Prostate gland (tissue), 2 donors: ENCODE results near the gene RYR3. TPM values are rescaled to one million over a fixed set of nuclear protein-coding genes. Genes with fewer than 3 reads are reported as not detected.

Source experiments
- DNase-seq: peaks from one replicate; pipeline ENCODE4 v3.0.0-alpha.2; 2019; ENCODE audit warnings: low spot score
- H3K27ac ChIP-seq, 2 donors: fragments of 200-600 bp; sonication (generic); 2 replicates each; pipeline ENCODE4 v1.5.1; 2017 to 2019
- H3K27me3 ChIP-seq: fragments of 200-600 bp; sonication (generic); replicated peaks from 2 replicates; pipeline ENCODE4 v1.5.1; 2019; ENCODE audit not compliant: insufficient read depth
- H3K36me3 ChIP-seq, 2 donors: fragments of 200-600 bp; sonication (generic); 1 replicate in 1 of 2; 2 replicates in 1 of 2; pipeline versions ENCODE4 v1.5.1 to v1.8.1; 2017 to 2019
- H3K4me1 ChIP-seq: fragments of 200-600 bp; sonication (generic); replicated peaks from 2 replicates; pipeline ENCODE4 v1.5.1; 2019
- H3K4me3 ChIP-seq, 2 donors: fragments of 200-600 bp; sonication (generic); 2 replicates each; pipeline ENCODE4 v1.5.1; 2017 to 2019
- H3K9me3 ChIP-seq: fragments of 200-600 bp; sonication (generic); 2 replicates; pipeline ENCODE4 v1.5.1; 2017
- CTCF ChIP-seq, 4 experiments: fragments of 200-600 bp in 2 of 4; fragments of 450-650 bp in 2 of 4; sonication (generic) in 2 of 4; IDR thresholded peaks; 1 replicate in 3 of 4; 2 replicates in 1 of 4; pipeline ENCODE4 v1.5.1; 2016 to 2019; ENCODE audit warnings: antibody characterized with exemption in 4 of 4, mild to moderate bottlenecking in 2 of 4, moderate library complexity in 2 of 4
- POLR2A ChIP-seq: fragments of 450-650 bp; IDR thresholded peaks from one replicate; pipeline ENCODE4 v1.6.1; 2016; ENCODE audit warnings: antibody characterized with exemption, mild to moderate bottlenecking
- POLR2AphosphoS5 ChIP-seq: sonication (generic); formaldehyde crosslinking; IDR thresholded peaks from one replicate; pipeline ENCODE4 v1.6.1; 2017; ENCODE audit warnings: antibody characterized with exemption
- WGBS: methylation state at CpG from one replicate; pipeline ENCODE4 v1.1.5; 2018; 5-methylcytosine and 5-hydroxymethylcytosine counted together
- intact Hi-C: fragments of 100-400 bp; cut with DNase I; formaldehyde crosslinking; loops from one replicate; pipeline ENCODE4 v1.14.2; 2022
- total RNA-seq, 2 donors: library from RNA; depleted of rRNA; stranded (reverse); fragments of >200 nt; gene quantifications; one replicate each; pipeline ENCODE4 v1.1.0, GENCODE V29; 2016

The RYR3 gene
- total RNA-seq, 2 donors from 2014 or later: 0.41 to 2.3 TPM

- H3K36me3 ChIP-seq: no peaks in the 10 kb centered on the region
- intact Hi-C loops: loop anchor here (10.0 kb wide), 2 partner anchors 471 to 621 kb away; no protein-coding TSS in a partner anchor
- DNase-seq: no peak
- TF ChIP-seq POLR2AphosphoS5 (no peak), CTCF (IDR thresholded peaks at IDR 0.05) (no peak), POLR2A (no peak)
- no peaks in the 10 kb centered on the region for H3K27me3 ChIP-seq
- no peak overlapping the region for H3K4me3 ChIP-seq
- 20% methylated on average over 5 of the region's 5 CpGs for WGBS
- H3K27ac ChIP-seq: no peak overlapping the region
- H3K4me1 ChIP-seq: no peaks in the 10 kb centered on the region
- no peaks in the 10 kb centered on the region for H3K9me3 ChIP-seq
Observed at GRCh38 chr15:33706173-33706572, 395.4 kb downstream of the RYR3 start.

GRCh38 chr15:33710748-33711147 lies 400.0 kb downstream of the RYR3 start:
- no peaks in the 10 kb centered on the region for H3K4me1 ChIP-seq
- DNase-seq: no peak
- no peak overlapping the region for H3K27ac ChIP-seq
- intact Hi-C loops: no loop called here
- H3K36me3 ChIP-seq: no peaks in the 10 kb centered on the region
- H3K27me3 ChIP-seq: no peaks in the 10 kb centered on the region
- no peak overlapping the region for H3K4me3 ChIP-seq
- H3K9me3 ChIP-seq: no peaks in the 10 kb centered on the region
- TF ChIP-seq POLR2AphosphoS5: no peak
- TF ChIP-seq CTCF (IDR thresholded peaks at IDR 0.05): no peak
- no peak for TF ChIP-seq POLR2A

GRCh38 chr15:33716025-33716424 lies 405.3 kb downstream of the RYR3 start:
- no peaks in the 10 kb centered on the region for H3K4me1 ChIP-seq
- DNase-seq: no peak
- no peak overlapping the region for H3K27ac ChIP-seq
- no peaks in the 10 kb centered on the region for H3K36me3 ChIP-seq
- no peaks in the 10 kb centered on the region for H3K27me3 ChIP-seq
- no peaks in the 10 kb centered on the region for H3K9me3 ChIP-seq
- intact Hi-C loops: no loop called here
- no peak for TF ChIP-seq CTCF (IDR thresholded peaks at IDR 0.05)
- no peak for TF ChIP-seq POLR2A
- H3K4me3 ChIP-seq: no peak overlapping the region
- WGBS: 62% methylated on average over 5 of the region's 5 CpGs

- intact Hi-C loops: no loop called here
- no peaks in the 10 kb centered on the region for H3K27me3 ChIP-seq
- TF ChIP-seq POLR2A (no peak), CTCF (IDR thresholded peaks at IDR 0.05) (no peak), POLR2AphosphoS5 (no peak)
- H3K9me3 ChIP-seq: no peaks in the 10 kb centered on the region
- H3K4me1 ChIP-seq: no peaks in the 10 kb centered on the region
- WGBS: 94% methylated on average over 5 of the region's 5 CpGs
- no peaks in the 10 kb centered on the region for H3K36me3 ChIP-seq
- H3K27ac ChIP-seq: no peak overlapping the region
- no peak for DNase-seq
- H3K4me3 ChIP-seq: no peak overlapping the region
Observed at GRCh38 chr15:33720952-33721351, 410.2 kb downstream of the RYR3 start.

- no peak overlapping the region for H3K4me3 ChIP-seq
- 76% methylated on average over 2 of the region's 2 CpGs for WGBS
Observed at GRCh38 chr15:33722005-33722672, 411.4 kb downstream of the RYR3 start.

More at GRCh38 chr15:33722005-33722672, 411.4 kb downstream of the RYR3 start:
- no peaks in the 10 kb centered on the region for H3K36me3 ChIP-seq
- DNase-seq: no peak
- no peaks in the 10 kb centered on the region for H3K9me3 ChIP-seq
- no peak overlapping the region for H3K27ac ChIP-seq
- no peaks in the 10 kb centered on the region for H3K27me3 ChIP-seq
- no peak for TF ChIP-seq POLR2AphosphoS5
- TF ChIP-seq POLR2A: no peak
- no peak for TF ChIP-seq CTCF (IDR thresholded peaks at IDR 0.05)
- H3K4me1 ChIP-seq: no peaks in the 10 kb centered on the region
- intact Hi-C loops: no loop called here
